HEK293T (cell line): Measurements from ENCODE around the gene YY1.

Source experiments
- BHLHE40 ChIP-seq: fragments of 450-650 bp; IDR thresholded peaks from 2 replicates; pipeline ENCODE4 v1.6.1; 2016; ENCODE audit warnings: mild to moderate bottlenecking, moderate library complexity, borderline replicate concordance
- FOXA1 ChIP-seq: fragments of 450-650 bp; IDR thresholded peaks from 2 replicates; pipeline ENCODE4 v1.6.1; 2016; ENCODE audit warnings: mild to moderate bottlenecking
- FOXK2 ChIP-seq: fragments of 450-650 bp; IDR thresholded peaks from 2 replicates; pipeline ENCODE4 v1.6.1; 2016; ENCODE audit warnings: mild to moderate bottlenecking
- HDGF ChIP-seq: fragments of 450-650 bp; IDR thresholded peaks from 2 replicates; pipeline ENCODE4 v1.6.1; 2017; ENCODE audit warnings: antibody characterized with exemption, borderline replicate concordance
- L3MBTL2 ChIP-seq: fragments of 450-650 bp; conservative IDR thresholded peaks from 2 replicates; pipeline ENCODE4 v1.6.1; 2016; ENCODE audit warnings: mild to moderate bottlenecking
- LEF1 ChIP-seq: fragments of 450-650 bp; IDR thresholded peaks from 2 replicates; pipeline ENCODE4 v1.6.1; 2017; ENCODE audit warnings: mild to moderate bottlenecking, borderline replicate concordance
- NFRKB ChIP-seq: fragments of 450-650 bp; IDR thresholded peaks from 2 replicates; pipeline ENCODE4 v1.6.1; 2016; ENCODE audit warnings: mild to moderate bottlenecking, moderate library complexity
- SP1 ChIP-seq: fragments of 450-650 bp; IDR thresholded peaks from 2 replicates; pipeline ENCODE4 v1.6.1; 2017
- SUZ12 ChIP-seq: fragments of 450-650 bp; IDR thresholded peaks from 2 replicates; pipeline ENCODE4 v1.6.1; 2016; ENCODE audit warnings: mild to moderate bottlenecking
- TARDBP ChIP-seq: fragments of 450-650 bp; IDR thresholded peaks from 2 replicates; pipeline ENCODE4 v1.6.1; 2016
- ZNF384 ChIP-seq: fragments of 450-650 bp; IDR thresholded peaks from 2 replicates; pipeline ENCODE4 v1.6.1; 2016

GRCh38 chr14:100213587-100213955 is 25.4 kb upstream of the YY1 start:
- no peak for TF ChIP-seq FOXA1
- no peak for TF ChIP-seq TARDBP
- TF ChIP-seq BHLHE40: no peak
- TF ChIP-seq ZNF384: no peak
- TF ChIP-seq SUZ12: no peak
- TF ChIP-seq FOXK2: no peak
- no peak for TF ChIP-seq HDGF
- TF ChIP-seq SP1: no peak
- TF ChIP-seq NFRKB: no peak
- TF ChIP-seq LEF1: no peak
- TF ChIP-seq L3MBTL2: no peak
